H1 (cell line): ENCODE results near the gene CABCOCO1. TPM values are rescaled to one million over a fixed set of nuclear protein-coding genes. Genes with fewer than 3 reads are reported as not detected.

Experiments
- CHD7 ChIP-seq: fragments of 300-600 bp; sonication (generic); IDR thresholded peaks from 2 replicates; pipeline ENCODE4 v1.7.1; 2012; ENCODE audit warnings: low read length, moderate library complexity, mild to moderate bottlenecking, inconsistent platforms; ENCODE audit not compliant: insufficient replicate concordance
- CTBP2 ChIP-seq: IDR thresholded peaks from 2 replicates; pipeline ENCODE4 v1.7.0; 2011; ENCODE audit warnings: borderline replicate concordance, mild to moderate bottlenecking, moderate library complexity, mixed read lengths, low read length; ENCODE audit not compliant: insufficient read depth, insufficient read length
- JUND ChIP-seq: IDR thresholded peaks from 2 replicates; pipeline ENCODE4 v1.6.1; 2011; ENCODE audit warnings: mild to moderate bottlenecking, improper control_type of control experiment, low read length
- polyA plus RNA-seq, 7 experiments: library from polyadenylated mRNA; depleted of rRNA in 3 of 7; stranded (reverse) in 5 of 7; unstranded in 2 of 7; fragments of >200 nt in 5 of 7; fragments of 200-250 nt in 2 of 7; gene quantifications; 1 replicate in 5 of 7; 2 replicates in 1 of 7; 4 replicates in 1 of 7; pipeline versions ENCODE4 v1.2.1 to v1.2.3, GENCODE V29; 2011 to 2013; ENCODE audit warnings: missing spikeins in 2 of 7, mixed read lengths in 2 of 7
- total RNA-seq: library from RNA; stranded (reverse); fragmentation: NEBNext Ultra II Directional; extraction: Animal tissue kit (Norgen Biotek cat#: 25700); gene quantifications from 2 replicates; pipeline ENCODE4 v1.2.1, GENCODE V29; 2021

CABCOCO1 gene
- total and polyA plus RNA-seq, 2 of the 8 experiments (the other 6 are each of a cell fraction or from before 2014, with no cell fraction given): not detected

- no peak for TF ChIP-seq CHD7
- TF ChIP-seq CTBP2: no peak
- TF ChIP-seq JUND: no peak
Measured at GRCh38 chr10:61763778-61764177, 101.0 kb downstream of the CABCOCO1 start (continued).
